ENCODE results near the gene MED14. TPM values are rescaled to one million over a fixed set of nuclear protein-coding genes. Genes with fewer than 3 reads are reported as not detected.

The MED14 gene
- total RNA-seq, 2 experiments from 2014 or later = 38.8 to 41.4 TPM

GRCh38 chrX:40719218-40719617, 16.1 kb downstream of the MED14 start:
- Mint-ChIP-seq H3K27me3 (no peaks in the 10 kb centered on the region), H3K9me3 (no peaks in the 10 kb centered on the region), H3K36me3 (peaks cover 48% of the 10 kb centered on the region), H3K4me3 (no peak overlapping the region), H3K27ac (no peak overlapping the region), H3K4me1 (peaks cover 33% of the 10 kb centered on the region)
- no peak for DNase-seq

- peaks cover 2% of the 10 kb centered on the region for H3K4me1 Mint-ChIP-seq
- H3K36me3 Mint-ChIP-seq = peaks cover 5% of the 10 kb centered on the region
- no peaks in the 10 kb centered on the region for H3K27me3 Mint-ChIP-seq
- no peak overlapping the region for H3K4me3 Mint-ChIP-seq
- no peak overlapping the region for H3K27ac Mint-ChIP-seq
- no peak for DNase-seq
- no peaks in the 10 kb centered on the region for H3K9me3 Mint-ChIP-seq
These were observed 25.9 kb downstream of the MED14 start for GRCh38 chrX:40709395-40709794.

- peaks cover 2% of the 10 kb centered on the region for H3K4me1 Mint-ChIP-seq
- no peak for DNase-seq
- no peaks in the 10 kb centered on the region for H3K27me3 Mint-ChIP-seq
- H3K4me3 Mint-ChIP-seq = no peak overlapping the region
- peaks cover 6% of the 10 kb centered on the region for H3K36me3 Mint-ChIP-seq
- H3K9me3 Mint-ChIP-seq = no peaks in the 10 kb centered on the region
- H3K27ac Mint-ChIP-seq = no peak overlapping the region
These were observed 29.6 kb downstream of the MED14 start for GRCh38 chrX:40705658-40706312.

GRCh38 chrX:40700640-40701342, 34.6 kb downstream of the MED14 start:
- no peak overlapping the region for H3K4me3 Mint-ChIP-seq
- H3K36me3 Mint-ChIP-seq = peaks cover 11% of the 10 kb centered on the region
- DNase-seq = no peak
- no peaks in the 10 kb centered on the region for H3K9me3 Mint-ChIP-seq
- no peak overlapping the region for H3K27ac Mint-ChIP-seq
- H3K27me3 Mint-ChIP-seq = no peaks in the 10 kb centered on the region
- H3K4me1 Mint-ChIP-seq = no peaks in the 10 kb centered on the region

DNA sequence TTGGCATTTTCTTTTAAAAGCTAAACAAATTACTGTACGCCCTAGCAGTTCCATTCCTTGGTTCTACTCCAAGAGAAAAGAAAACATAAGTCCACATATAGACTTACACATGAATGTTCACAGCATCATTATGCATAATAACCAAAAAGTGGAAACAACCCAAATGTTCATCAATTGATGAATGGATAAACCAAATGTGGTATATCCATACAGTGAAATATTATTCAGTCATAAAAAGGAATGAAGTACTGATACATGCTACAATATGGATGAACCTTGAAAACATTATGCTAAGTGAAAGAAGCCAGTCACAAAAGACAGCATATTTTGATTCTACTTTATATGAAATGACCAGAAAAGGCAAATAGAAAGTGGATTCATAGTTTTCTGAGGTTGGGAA, 36.5 kb downstream of the MED14 start:
- no peak overlapping the region for H3K4me3 Mint-ChIP-seq
- H3K27me3 Mint-ChIP-seq = no peaks in the 10 kb centered on the region
- DNase-seq = no peak
- peaks cover 13% of the 10 kb centered on the region for H3K36me3 Mint-ChIP-seq
- no peak overlapping the region for H3K27ac Mint-ChIP-seq
- H3K4me1 Mint-ChIP-seq = no peaks in the 10 kb centered on the region
- H3K9me3 Mint-ChIP-seq = no peaks in the 10 kb centered on the region

DNA sequence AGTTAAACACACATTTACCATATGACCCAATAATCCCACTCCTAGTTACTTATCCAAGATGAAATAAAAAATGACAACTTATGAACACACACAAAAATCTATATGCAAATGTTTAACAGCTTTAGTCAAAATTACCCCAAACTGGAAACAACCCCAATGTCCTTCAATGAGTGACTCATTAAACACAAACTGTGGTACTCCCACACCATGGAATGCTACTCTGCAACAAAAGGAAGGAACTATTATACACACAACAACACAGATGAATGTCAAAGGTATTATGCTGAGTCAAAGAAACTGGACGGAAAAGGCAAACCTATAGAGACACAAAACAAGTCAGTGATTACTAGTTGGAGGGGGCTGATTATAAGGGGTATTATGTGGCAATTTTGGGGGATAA, 40.5 kb downstream of the MED14 start:
- H3K4me3 Mint-ChIP-seq = no peak overlapping the region
- no peak for DNase-seq
- no peaks in the 10 kb centered on the region for H3K4me1 Mint-ChIP-seq
- no peaks in the 10 kb centered on the region for H3K27me3 Mint-ChIP-seq
- no peak overlapping the region for H3K27ac Mint-ChIP-seq
- H3K9me3 Mint-ChIP-seq = no peaks in the 10 kb centered on the region
- peaks cover 13% of the 10 kb centered on the region for H3K36me3 Mint-ChIP-seq

- Mint-ChIP-seq H3K4me3 (no peak overlapping the region), H3K27me3 (no peaks in the 10 kb centered on the region), H3K9me3 (no peaks in the 10 kb centered on the region), H3K4me1 (peaks cover 11% of the 10 kb centered on the region), H3K27ac (no peak overlapping the region), H3K36me3 (peaks cover 23% of the 10 kb centered on the region)
- DNase-seq = no peak
These were observed 46.4 kb downstream of the MED14 start for GRCh38 chrX:40688929-40689328.

DNA sequence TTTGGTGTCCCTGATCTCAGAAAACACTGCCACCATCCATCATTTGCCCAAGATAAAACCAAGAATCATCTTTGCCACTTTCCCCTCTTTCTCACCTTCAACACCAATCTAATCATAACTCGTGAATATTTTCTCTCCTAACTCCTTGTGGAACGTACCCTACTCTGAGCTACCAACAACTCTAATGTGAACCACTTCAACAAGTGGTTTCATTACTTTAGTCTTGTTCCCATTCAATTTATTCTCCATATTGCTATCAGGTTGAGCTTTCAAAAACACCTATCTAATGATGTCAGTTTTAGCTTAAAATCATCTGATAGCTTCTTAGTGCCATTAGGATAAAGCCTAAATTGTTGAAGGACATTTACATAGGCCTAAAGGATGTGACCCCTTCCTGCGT, 48.2 kb downstream of the MED14 start:
- H3K4me3 Mint-ChIP-seq = no peak overlapping the region
- H3K27ac Mint-ChIP-seq = no peak overlapping the region
- no peak for DNase-seq
- H3K36me3 Mint-ChIP-seq = peaks cover 18% of the 10 kb centered on the region
- H3K4me1 Mint-ChIP-seq = peaks cover 14% of the 10 kb centered on the region
- no peaks in the 10 kb centered on the region for H3K9me3 Mint-ChIP-seq
- H3K27me3 Mint-ChIP-seq = no peaks in the 10 kb centered on the region

GRCh38 chrX:40685362-40685918, 49.9 kb downstream of the MED14 start:
- H3K27ac Mint-ChIP-seq = no peak overlapping the region
- DNase-seq = no peak
- H3K4me3 Mint-ChIP-seq = no peak overlapping the region
- H3K27me3 Mint-ChIP-seq = no peaks in the 10 kb centered on the region
- H3K9me3 Mint-ChIP-seq = no peaks in the 10 kb centered on the region
- H3K4me1 Mint-ChIP-seq = peaks cover 14% of the 10 kb centered on the region
- peaks cover 18% of the 10 kb centered on the region for H3K36me3 Mint-ChIP-seq

DNA sequence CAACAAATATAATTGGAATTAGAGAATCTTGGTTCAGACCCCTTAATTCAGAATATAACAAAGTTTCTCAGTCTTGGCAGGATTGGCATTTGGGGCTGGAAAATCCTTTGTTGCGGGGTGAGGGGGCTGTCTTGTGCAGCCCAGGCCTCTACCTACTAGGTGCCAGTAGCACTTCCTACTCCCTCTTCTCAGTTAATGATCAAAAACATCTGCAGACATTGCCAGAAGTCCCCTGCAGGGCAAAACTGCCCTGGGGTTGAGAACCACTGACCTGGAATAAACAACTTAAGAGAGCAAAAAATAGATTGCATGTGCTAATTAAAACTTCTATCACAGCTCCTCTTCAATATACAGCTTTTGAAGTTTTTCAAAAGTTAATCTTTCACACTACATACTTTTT, 51.2 kb downstream of the MED14 start:
- Mint-ChIP-seq H3K27ac (no peak overlapping the region), H3K27me3 (no peaks in the 10 kb centered on the region), H3K9me3 (no peaks in the 10 kb centered on the region), H3K4me3 (no peak overlapping the region), H3K4me1 (peaks cover 14% of the 10 kb centered on the region), H3K36me3 (peaks cover 17% of the 10 kb centered on the region)
- DNase-seq = no peak

DNA sequence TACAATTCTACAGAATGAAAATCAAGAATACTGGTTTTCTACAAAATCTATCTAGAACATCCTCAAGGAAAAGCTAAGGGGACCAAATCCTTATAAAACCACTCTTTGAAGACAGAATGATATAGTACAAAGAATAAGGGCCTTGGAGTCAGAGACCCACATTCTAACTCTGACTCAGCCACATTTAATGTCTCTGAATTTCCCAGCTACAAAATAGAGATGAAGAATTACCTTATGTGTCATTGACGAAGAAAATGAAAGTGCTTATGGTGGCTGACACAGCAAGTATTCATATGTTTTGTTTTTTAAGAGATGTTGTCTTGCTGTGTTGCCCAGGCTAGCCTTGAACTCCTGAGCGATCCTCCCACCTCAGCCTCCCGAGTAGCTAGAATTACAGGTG, 52.1 kb downstream of the MED14 start:
- DNase-seq = no peak
- peaks cover 14% of the 10 kb centered on the region for H3K4me1 Mint-ChIP-seq
- no peaks in the 10 kb centered on the region for H3K27me3 Mint-ChIP-seq
- no peak overlapping the region for H3K4me3 Mint-ChIP-seq
- H3K27ac Mint-ChIP-seq = no peak overlapping the region
- H3K36me3 Mint-ChIP-seq = peaks cover 18% of the 10 kb centered on the region
- H3K9me3 Mint-ChIP-seq = no peaks in the 10 kb centered on the region

DNA sequence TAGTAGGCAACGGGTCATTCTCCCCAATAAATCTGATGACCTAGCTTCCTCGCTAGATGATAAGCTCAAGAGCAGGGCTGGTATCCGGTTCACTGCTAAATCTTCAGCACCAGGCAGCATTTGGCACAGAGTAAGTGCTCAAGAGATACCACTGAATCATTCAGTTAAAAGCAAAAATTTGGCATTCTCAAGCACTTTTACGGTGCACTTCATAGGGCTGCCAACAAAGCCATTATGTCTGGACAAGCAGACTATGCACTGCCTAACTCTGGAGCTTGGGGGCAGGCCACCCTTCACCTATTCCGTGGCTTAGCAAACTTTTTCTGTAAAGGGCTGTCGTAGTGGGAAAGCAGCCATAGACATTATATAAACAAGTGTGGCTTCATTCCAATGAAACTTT, 64.2 kb downstream of the MED14 start:
- H3K4me1 Mint-ChIP-seq = no peaks in the 10 kb centered on the region
- peaks cover 7% of the 10 kb centered on the region for H3K36me3 Mint-ChIP-seq
- DNase-seq = no peak
- H3K27me3 Mint-ChIP-seq = no peaks in the 10 kb centered on the region
- no peaks in the 10 kb centered on the region for H3K9me3 Mint-ChIP-seq
- H3K4me3 Mint-ChIP-seq = no peak overlapping the region
- no peak overlapping the region for H3K27ac Mint-ChIP-seq

- H3K27ac Mint-ChIP-seq = no peak overlapping the region
- no peak overlapping the region for H3K4me3 Mint-ChIP-seq
- H3K36me3 Mint-ChIP-seq = peaks cover 5% of the 10 kb centered on the region
- DNase-seq = no peak
- H3K4me1 Mint-ChIP-seq = peaks cover 3% of the 10 kb centered on the region
- H3K27me3 Mint-ChIP-seq = no peaks in the 10 kb centered on the region
- H3K9me3 Mint-ChIP-seq = no peaks in the 10 kb centered on the region
These were observed 71.3 kb downstream of the MED14 start for GRCh38 chrX:40663880-40664630.

- peaks cover 5% of the 10 kb centered on the region for H3K36me3 Mint-ChIP-seq
- no peaks in the 10 kb centered on the region for H3K9me3 Mint-ChIP-seq
- DNase-seq = no peak
- peaks cover 3% of the 10 kb centered on the region for H3K4me1 Mint-ChIP-seq
- H3K4me3 Mint-ChIP-seq = no peak overlapping the region
- H3K27ac Mint-ChIP-seq = no peak overlapping the region
- H3K27me3 Mint-ChIP-seq = no peaks in the 10 kb centered on the region
These were observed 72.1 kb downstream of the MED14 start for GRCh38 chrX:40663078-40663740.

GRCh38 chrX:40661489-40661888, 73.9 kb downstream of the MED14 start:
- no peak overlapping the region for H3K27ac Mint-ChIP-seq
- no peaks in the 10 kb centered on the region for H3K36me3 Mint-ChIP-seq
- H3K27me3 Mint-ChIP-seq = no peaks in the 10 kb centered on the region

More at GRCh38 chrX:40661489-40661888, 73.9 kb downstream of the MED14 start:
- peaks cover 3% of the 10 kb centered on the region for H3K4me1 Mint-ChIP-seq
- no peak overlapping the region for H3K4me3 Mint-ChIP-seq
- no peak for DNase-seq
- H3K9me3 Mint-ChIP-seq = no peaks in the 10 kb centered on the region

Measured in activated naive CD8-positive, alpha-beta T cell treated with anti-CD3 and anti-CD28 coated beads for 36 hours (primary cell).